Panc1 (cell line): ENCODE data around the gene TMEM222.

Source experiments
- TF ChIP-seq, protein P1 (sequence below), 2 experiments: IDR thresholded peaks; 2 replicates each; pipeline ENCODE4 v1.6.1; 2011 to 2012; ENCODE audit warnings: low read depth in 2 of 2, control low read depth in 1 of 2, low read length in 1 of 2, mild to moderate bottlenecking in 1 of 2, moderate library complexity in 1 of 2; ENCODE audit not compliant: insufficient read depth in 1 of 2
- TF ChIP-seq, protein P2 (sequence below): fragments of 450-650 bp; IDR thresholded peaks from 2 replicates; pipeline ENCODE4 v1.5.1; 2017; ENCODE audit warnings: mild to moderate bottlenecking

DNA sequence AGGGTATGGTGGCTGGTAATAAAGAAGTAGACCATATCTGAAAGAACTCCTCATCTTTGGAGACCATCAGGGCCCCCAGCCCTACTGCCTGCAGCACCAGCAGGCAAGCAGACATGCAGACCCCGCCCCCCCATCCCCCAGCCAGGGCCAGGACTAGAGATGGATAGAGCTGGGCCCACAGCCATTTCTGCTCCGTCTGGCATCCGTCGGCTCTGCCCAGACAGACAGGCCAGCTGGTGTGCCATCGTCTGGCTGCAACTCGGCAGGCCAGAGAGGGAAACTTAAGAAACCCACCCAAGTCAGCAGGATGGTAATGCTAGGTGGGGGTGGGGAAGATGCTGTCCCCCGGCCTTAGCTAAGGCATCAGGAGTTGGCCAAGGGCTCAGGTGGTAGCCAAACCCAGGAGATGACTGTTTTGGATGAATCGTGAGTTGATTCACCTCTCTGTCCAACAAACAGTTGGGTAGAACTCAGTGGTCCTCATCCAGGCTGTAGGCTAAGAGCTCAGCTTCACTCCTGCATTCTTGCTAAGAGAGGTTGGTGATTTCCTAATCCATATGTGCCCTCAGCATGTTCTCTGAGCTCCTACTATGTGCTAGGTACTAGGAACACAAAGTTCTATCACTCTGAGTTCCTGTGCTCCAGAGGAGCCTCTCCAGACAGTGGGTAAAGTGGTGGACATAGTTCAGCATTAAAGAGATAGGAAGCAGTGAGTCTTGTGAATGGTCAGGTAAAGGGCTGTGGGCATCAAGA lies 23.2 kb upstream of the TMEM222 start:
- TF ChIP-seq, protein P1, sequence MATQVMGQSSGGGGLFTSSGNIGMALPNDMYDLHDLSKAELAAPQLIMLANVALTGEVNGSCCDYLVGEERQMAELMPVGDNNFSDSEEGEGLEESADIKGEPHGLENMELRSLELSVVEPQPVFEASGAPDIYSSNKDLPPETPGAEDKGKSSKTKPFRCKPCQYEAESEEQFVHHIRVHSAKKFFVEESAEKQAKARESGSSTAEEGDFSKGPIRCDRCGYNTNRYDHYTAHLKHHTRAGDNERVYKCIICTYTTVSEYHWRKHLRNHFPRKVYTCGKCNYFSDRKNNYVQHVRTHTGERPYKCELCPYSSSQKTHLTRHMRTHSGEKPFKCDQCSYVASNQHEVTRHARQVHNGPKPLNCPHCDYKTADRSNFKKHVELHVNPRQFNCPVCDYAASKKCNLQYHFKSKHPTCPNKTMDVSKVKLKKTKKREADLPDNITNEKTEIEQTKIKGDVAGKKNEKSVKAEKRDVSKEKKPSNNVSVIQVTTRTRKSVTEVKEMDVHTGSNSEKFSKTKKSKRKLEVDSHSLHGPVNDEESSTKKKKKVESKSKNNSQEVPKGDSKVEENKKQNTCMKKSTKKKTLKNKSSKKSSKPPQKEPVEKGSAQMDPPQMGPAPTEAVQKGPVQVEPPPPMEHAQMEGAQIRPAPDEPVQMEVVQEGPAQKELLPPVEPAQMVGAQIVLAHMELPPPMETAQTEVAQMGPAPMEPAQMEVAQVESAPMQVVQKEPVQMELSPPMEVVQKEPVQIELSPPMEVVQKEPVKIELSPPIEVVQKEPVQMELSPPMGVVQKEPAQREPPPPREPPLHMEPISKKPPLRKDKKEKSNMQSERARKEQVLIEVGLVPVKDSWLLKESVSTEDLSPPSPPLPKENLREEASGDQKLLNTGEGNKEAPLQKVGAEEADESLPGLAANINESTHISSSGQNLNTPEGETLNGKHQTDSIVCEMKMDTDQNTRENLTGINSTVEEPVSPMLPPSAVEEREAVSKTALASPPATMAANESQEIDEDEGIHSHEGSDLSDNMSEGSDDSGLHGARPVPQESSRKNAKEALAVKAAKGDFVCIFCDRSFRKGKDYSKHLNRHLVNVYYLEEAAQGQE (IDR thresholded peaks at IDR 0.05; ENCODE audit: insufficient read depth in 1 of 2, low read depth in 2 of 2, low read length in 1 of 2): no peak
- TF ChIP-seq, protein P2, sequence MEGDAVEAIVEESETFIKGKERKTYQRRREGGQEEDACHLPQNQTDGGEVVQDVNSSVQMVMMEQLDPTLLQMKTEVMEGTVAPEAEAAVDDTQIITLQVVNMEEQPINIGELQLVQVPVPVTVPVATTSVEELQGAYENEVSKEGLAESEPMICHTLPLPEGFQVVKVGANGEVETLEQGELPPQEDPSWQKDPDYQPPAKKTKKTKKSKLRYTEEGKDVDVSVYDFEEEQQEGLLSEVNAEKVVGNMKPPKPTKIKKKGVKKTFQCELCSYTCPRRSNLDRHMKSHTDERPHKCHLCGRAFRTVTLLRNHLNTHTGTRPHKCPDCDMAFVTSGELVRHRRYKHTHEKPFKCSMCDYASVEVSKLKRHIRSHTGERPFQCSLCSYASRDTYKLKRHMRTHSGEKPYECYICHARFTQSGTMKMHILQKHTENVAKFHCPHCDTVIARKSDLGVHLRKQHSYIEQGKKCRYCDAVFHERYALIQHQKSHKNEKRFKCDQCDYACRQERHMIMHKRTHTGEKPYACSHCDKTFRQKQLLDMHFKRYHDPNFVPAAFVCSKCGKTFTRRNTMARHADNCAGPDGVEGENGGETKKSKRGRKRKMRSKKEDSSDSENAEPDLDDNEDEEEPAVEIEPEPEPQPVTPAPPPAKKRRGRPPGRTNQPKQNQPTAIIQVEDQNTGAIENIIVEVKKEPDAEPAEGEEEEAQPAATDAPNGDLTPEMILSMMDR: no peak
